Measurements from ENCODE around the gene SERPINA3.

The SERPINA3 gene

DNA sequence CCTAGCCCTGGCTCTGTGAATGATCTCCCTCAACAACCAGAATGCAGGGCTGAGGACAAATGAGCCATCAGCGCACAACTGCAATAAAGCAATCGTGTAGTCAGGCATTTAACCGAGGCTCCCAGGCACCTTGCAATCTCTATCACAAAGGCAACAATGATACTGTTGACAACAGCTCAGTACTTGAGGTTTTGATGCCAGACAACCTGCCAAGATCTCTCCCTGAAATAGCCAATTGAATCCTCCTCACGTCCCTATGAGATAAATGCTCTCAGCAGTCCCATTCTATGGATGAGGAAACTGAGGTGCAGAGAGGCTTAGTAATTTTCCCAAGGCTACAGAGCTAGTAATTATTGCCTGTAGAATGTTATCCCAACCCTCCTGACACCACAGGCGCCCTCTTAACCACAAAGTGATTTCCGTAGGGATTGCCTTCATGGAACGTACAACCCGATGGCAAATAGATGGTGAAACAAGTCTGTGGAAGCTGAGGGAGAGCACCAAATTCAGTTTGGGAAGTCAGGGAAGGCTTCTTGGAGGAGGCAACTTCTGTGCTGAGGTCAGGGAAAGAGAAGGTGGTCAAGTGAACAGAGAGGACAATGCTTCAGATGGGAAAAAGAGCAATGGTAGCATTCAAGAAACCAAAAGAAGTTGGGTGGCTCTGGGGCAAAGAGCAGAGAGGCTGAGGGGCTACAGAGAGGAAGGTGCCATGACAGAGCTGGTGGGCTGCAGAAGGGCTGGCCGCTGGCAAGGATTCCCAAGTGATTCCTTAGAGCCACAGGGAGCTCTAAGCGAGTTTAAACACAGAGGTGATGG lies 12.6 kb downstream of the SERPINA3 start:
- DNase-seq = no peak
- in situ Hi-C loops (cut with HindIII; ENCODE audit: low pct_ligation_motif_present, low sequenced_read_pairs) = no loop called here
- no peaks in the 10 kb centered on the region for H3K27me3 ChIP-seq (replicated peaks)
- H3K27ac ChIP-seq = no peak overlapping the region
- no peak overlapping the region for H3K4me3 ChIP-seq (ENCODE audit: low read depth, low read length)
- no peaks in the 10 kb centered on the region for H3K36me3 ChIP-seq (replicated peaks)
- no peak for TF ChIP-seq CTCF (IDR thresholded peaks at IDR 0.05; ENCODE audit: low read depth, low read length, missing control alignments)

DNA sequence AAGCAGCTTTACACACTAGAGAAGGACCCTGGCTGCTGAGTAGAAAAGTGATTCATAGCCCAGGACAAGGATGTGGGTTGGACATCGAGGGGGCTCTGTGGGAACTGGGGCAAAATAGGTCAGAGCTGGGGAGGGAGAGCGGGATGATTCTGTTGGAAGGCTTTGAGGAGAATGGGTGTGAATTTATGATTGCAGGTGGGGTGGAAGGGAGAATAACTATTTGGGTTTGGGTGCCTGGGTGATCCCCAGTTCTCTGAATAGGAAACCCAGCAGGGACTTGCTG lies 13.1 kb downstream of the SERPINA3 start:
- DNase-seq = no peak
- no peaks in the 10 kb centered on the region for H3K27me3 ChIP-seq (replicated peaks)
- no peak for TF ChIP-seq CTCF (IDR thresholded peaks at IDR 0.05; ENCODE audit: low read depth, low read length, missing control alignments)
- in situ Hi-C loops (cut with HindIII; ENCODE audit: low pct_ligation_motif_present, low sequenced_read_pairs) = no loop called here
- H3K4me3 ChIP-seq (ENCODE audit: low read depth, low read length) = no peak overlapping the region
- H3K27ac ChIP-seq = no peak overlapping the region
- no peaks in the 10 kb centered on the region for H3K36me3 ChIP-seq (replicated peaks)

DNA sequence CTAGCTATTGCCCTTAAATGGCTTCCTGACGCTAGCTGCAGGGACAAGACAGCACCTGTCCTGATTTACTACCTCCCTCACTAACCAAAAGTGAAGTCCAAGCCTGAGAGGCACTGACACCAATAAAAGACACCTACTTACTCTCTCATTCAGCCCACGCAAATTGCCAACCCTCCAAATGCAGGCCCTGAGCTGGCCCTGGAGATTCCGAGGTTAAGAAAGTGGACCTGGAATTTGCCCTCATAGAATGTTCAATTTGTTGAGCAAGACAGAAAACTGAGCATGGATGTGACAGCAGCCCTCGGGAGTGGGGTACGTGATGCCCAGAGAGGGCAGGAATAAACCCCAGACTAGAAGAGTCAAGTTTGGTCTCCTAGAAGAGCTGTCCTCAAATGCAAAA lies 16.4 kb downstream of the SERPINA3 start:
- Histone ChIP-seq H3K36me3 (replicated peaks) (no peaks in the 10 kb centered on the region), H3K4me3 (ENCODE audit: low read depth, low read length) (no peak overlapping the region), H3K27me3 (replicated peaks) (no peaks in the 10 kb centered on the region), H3K27ac (no peak overlapping the region)
- in situ Hi-C loops (cut with HindIII; ENCODE audit: low pct_ligation_motif_present, low sequenced_read_pairs) = no loop called here
- no peak for DNase-seq
- TF ChIP-seq CTCF (IDR thresholded peaks at IDR 0.05; ENCODE audit: low read depth, low read length, missing control alignments) = no peak

- in situ Hi-C loops (cut with HindIII; ENCODE audit: low pct_ligation_motif_present, low sequenced_read_pairs) = no loop called here
- TF ChIP-seq CTCF (IDR thresholded peaks at IDR 0.05; ENCODE audit: low read depth, low read length, missing control alignments) = no peak
- no peaks in the 10 kb centered on the region for H3K36me3 ChIP-seq (replicated peaks)
- DNase-seq = no peak
- H3K4me3 ChIP-seq (ENCODE audit: low read depth, low read length) = no peak overlapping the region
- H3K27ac ChIP-seq = no peak overlapping the region
- no peaks in the 10 kb centered on the region for H3K27me3 ChIP-seq (replicated peaks)
Observed at GRCh38 chr14:94630396-94630795, 18.2 kb downstream of the SERPINA3 start.

DNA sequence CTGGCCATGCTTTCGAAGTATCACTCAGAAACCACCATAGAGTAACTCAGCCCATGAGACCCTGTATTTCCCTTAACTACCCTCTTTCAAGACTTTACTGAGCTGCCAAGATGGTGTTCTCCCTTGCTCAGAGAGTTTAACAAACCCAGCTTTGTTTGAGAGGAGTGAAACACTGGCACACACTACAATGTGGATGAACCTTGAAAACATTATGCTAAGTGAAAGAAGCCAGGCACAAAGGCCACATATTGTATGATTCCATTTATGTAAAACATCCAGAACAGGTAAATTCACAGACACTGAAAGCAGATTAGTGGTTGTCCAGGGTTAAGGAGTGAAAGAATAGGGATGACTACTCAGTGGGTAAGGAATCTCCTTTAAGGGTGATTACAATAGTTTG lies 18.9 kb downstream of the SERPINA3 start:
- in situ Hi-C loops (cut with HindIII; ENCODE audit: low pct_ligation_motif_present, low sequenced_read_pairs) = no loop called here
- TF ChIP-seq CTCF (IDR thresholded peaks at IDR 0.05; ENCODE audit: low read depth, low read length, missing control alignments) = no peak

More for the DNA sequence above, 18.9 kb downstream of the SERPINA3 start:
- no peak overlapping the region for H3K4me3 ChIP-seq (ENCODE audit: low read depth, low read length)
- DNase-seq = no peak
- H3K27me3 ChIP-seq (replicated peaks) = no peaks in the 10 kb centered on the region
- no peak overlapping the region for H3K27ac ChIP-seq
- no peaks in the 10 kb centered on the region for H3K36me3 ChIP-seq (replicated peaks)
